GM19324 (cell line): ENCODE results near the gene KNSTRN.

Experiments
- ATAC-seq: cut with Tn5 transposase; IDR thresholded peaks from one replicate; pipeline ENCODE4 v1.9.1; 2021; ENCODE audit warnings: mild to moderate bottlenecking, moderate library complexity; ENCODE audit not compliant: unreplicated experiment, low FRiP score

KNSTRN gene, protein sequence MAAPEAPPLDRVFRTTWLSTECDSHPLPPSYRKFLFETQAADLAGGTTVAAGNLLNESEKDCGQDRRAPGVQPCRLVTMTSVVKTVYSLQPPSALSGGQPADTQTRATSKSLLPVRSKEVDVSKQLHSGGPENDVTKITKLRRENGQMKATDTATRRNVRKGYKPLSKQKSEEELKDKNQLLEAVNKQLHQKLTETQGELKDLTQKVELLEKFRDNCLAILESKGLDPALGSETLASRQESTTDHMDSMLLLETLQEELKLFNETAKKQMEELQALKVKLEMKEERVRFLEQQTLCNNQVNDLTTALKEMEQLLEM

DNA sequence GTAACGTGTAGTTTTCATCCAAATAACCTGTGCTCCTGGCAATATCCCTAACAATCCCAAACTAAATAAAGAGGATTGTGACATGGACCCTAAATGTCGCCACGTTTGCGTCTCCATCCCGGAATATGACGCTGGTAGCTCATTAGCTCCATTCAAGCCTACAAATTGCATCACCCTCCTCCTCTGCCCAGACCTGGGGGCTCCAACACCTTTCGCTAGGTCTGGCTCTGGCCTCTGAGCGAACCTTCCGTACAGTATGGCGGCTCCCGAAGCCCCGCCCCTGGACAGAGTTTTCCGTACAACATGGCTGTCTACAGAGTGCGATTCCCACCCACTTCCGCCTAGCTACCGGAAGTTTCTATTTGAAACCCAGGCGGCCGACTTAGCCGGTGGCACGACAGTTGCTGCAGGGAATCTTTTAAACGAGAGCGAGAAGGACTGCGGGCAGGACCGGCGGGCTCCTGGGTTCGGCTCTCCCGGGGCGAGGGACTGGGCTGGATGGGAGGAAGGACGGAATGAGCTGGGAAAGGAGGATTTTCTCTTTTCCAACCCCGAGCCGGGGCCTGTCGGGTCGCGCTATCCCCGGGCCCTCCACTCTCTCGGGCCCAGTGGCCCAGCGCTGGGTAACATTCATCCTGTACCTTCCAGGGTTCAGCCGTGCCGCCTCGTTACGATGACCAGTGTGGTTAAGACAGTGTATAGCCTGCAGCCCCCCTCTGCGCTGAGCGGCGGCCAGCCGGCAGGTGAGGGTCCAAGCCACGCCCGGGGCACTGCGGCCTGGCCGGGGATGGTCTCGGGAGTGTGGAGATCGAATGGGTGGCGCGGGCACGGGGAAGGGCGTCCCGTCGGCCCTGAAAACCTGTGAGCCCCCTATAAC is at the start of gene KNSTRN:
TSS of gene KNSTRN (plus strand) at position 142 of the 877 bp plus-strand sequence. CDS start at position 257, 115 bp downstream.
- ATAC-seq: peak; percentile 87

DNA sequence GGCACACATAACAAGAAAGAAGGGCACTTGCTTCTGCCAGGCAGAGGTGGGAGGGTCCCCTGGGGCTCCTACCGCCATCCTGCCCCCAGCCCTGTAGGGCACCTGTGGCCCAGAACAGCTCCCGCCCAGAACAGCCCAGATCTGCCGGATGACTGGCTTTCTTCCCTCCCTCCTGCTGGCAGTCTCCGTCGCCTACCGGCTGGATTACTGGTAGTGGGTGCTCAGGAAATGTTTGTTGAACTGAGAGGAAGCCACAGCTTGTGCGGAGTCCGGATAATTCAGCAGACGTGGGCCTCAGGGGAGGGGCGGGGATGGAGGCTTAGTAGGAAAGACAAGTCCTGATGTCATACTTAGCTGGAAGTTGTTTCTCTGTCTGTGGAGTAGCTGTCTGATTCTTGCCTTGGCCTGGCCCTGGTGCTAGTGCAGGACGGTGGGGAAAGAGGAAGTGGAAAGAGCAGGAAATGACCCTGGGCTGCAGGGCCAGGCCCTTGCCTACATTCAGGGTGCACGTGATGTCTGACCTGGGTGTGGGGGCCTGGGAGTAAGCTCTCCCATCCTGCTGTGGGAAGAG is 48.5 kb upstream of the KNSTRN start:
- ATAC-seq: no peak

DNA sequence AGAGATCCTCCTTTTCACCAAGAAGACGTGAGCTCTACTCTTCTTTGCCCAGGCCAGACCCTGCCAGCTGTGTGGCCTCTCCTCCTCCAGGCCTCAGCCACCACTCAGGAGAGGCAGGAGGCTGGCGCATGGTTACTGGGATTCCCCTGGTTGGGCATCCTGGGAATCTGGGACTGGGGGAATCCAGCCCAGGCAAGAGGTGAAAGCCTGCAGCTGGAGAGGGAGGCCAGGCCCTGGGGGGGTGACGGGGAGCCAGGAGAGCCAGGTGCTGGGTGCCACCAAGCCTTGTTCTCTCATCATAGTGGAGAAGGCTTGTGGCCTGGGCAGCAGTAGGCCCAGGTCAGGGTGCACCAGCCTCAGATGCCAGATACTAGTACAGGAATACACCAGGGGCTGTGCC is 48.0 kb upstream of the KNSTRN start:
- ATAC-seq: no peak

DNA sequence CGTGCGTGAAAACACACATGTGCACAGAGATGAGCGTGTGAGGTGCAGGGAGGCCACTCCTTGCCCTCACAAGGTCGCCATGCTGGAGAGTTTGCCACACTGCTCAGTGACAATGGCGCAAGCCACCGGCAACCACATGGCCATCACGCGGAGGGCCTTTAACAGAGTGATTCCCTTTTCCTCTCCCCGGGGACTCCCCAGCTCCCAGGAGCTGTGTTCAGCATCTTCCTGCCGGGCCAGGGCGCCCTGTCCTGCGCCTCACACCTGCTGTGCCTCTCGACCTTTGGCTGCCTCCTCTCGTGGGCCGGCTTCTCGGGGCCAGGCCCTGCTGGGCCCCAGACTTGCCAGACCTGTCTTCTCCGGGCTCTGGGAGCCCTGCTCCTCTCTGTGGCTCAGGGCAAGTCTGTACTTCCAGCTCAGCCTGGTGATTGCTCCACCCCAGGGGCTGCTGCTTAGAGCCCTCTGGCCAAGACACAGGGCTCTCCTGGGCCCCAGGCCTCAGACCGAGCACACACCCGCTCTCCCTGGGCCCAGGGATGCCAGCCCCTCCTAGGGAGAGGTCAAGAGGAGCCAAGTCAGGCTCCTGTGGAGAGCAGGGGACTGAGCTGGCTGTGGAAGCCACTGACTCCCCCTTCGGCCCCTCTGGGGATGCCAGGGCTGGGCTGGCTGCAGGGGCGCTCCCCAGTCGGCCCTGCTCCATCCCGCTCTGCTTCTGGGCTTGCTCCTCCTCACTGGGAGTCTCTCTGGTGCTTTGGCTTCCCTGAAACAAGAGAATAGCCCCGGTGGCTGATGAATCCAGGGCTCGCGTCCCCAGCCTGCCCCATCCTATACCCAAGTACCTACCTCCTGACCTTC is 47.4 kb upstream of the KNSTRN start:
- ATAC-seq: no peak

DNA sequence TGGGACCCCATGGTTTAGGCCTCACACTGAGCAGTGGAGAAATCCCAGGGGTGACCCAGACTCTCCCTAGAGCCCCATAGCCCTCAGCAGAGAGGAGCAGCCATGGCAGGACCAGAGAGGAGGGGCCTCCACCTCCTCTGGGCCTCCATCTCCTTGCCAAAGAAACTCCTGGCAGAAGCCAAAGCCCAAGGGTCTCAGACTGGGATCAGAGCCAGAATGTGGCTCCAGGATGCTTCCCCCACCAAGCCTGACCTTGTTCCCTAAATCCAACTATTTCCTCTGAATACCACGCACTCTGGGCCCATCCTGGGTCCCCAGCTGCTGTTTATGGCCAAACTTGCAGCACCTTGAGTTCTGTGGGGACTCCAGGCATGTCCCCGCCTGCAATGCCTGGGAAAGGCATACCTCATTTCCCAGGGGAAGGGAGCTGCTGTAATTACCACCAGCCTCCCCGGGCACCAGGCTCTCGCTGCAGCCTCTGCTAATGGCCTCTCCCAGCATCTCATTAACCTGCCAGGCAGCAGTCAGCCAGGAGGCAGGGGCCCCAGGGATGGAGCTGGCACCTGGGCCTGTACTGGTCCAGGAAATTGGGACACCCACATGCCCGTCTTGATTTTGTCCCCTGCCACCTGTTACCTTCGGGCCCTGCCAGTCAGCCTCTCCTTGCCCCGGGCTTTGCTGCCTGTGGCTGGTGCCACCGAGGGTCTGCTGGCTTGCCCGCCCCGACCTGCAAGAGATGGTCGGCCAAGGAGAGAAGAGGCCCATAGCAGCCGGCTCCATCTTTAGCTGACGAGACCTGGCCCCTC is 46.4 kb upstream of the KNSTRN start:
- no peak for ATAC-seq

DNA sequence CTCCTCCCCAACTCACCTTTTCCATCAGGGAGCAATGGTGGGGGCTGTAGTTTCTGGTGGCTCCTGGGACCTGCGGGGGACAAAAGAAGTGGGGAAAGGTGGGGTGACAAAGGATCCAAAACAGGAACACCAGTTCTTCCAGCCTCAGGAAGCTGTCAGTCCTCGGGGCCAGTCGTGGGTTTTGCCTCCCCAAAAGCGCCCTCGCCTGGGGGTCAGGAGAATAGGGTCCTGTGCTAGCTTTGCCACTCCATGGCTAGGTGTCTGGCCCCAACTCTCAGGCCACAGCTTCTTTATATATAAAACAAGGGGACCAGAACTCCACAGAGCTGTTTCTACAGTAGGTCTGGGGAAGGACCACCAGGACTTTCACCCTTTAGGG is 45.8 kb upstream of the KNSTRN start:
- no peak for ATAC-seq

DNA sequence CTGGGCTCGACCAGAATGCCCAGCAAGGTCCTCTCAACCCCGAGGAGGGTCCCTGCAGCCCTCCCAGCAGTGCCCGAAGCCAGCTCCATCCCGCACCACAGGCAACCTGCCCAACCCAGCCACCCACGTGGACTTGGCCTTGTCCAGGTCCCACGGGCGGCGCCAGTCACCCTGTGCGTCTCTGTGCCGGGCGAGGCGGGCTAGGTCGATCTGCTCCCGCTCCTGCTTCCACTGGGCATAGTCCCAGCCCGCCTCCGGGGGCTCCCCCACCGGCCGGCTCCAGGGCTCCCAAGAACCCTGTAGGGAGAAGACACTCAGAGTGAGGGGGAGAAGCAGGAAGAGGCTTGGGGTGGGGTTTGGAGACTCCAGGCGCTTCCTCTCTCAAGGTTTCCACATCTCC is 44.9 kb upstream of the KNSTRN start:
- no peak for ATAC-seq

DNA sequence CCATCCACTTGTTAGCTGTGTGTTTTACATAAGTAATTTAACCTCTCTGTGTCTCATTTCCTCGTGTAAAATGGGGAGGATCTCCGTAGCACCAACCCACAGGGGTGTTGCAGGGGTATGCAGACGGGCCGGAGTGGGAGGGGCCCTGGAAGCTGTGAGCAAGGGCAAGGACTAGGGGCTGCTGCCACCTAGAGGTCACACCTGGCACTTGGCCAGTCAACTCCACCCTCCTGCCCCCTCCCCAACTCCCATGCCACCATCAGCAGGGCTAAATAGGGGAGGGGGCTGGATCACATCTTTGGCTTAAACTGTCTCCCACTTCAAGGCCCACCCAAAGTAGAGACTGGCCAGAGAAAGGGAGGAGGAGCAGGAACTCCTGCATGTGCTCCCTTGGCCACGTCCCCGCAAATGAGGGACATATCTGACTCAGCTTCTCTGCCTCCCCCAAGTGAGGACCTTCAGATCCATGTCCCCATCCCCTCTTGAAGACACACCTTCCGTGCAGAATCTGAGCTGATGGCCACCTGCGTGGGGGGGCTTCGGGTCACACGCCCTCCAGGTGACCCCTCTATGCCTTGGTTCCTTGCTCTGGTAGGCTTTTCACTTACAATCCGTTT is 44.4 kb upstream of the KNSTRN start:
- ATAC-seq: no peak

DNA sequence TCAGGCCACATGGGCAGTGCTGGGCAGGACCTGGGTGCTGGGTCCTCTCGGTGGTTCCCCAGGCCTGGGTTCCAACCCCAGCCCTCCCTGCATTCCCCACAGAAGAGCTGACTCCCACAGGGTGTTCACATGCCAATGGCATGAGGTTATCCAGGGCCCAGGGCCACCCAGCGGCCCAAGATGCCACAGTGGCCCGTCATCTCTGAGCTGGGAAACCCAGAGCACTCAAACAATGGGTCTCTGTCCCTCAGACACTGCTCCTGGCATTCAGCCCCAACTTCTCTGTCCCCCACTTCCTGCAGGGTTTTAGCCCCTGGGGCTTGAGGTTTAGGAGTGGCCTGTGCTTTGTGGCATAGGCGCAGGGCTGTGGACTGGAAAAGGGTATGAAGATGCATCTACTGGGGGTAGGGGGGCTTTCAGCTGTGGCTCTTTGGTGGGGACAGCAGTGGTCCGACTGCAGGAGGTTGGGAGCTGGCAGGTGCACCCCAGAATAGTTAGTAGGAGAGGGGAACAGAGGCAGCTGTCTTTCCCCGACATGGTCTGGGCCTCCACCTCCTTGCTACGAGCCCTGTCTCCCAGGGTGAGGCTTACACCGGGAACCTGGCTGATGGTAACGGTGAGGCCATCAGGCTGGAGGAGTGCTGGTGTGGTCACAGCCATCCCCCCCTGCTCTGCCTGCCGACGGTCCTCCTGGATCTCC is 43.5 kb upstream of the KNSTRN start:
- no peak for ATAC-seq

DNA sequence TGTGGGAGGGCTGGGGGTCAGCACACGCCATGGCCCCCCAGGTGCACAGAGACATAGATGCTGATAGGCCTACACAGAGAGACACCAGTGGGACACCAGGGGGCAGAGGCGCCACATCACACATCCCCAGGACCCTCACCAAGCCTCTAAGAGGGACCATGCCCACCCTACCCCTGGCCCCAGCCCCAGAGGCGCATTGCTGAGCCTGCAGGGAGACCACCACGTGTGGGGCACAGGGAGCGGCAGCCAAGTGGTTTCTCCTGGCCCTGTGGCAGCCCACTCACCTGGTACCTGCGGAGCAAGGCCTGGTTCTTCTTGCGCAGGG is 42.9 kb upstream of the KNSTRN start:
- ATAC-seq: no peak

DNA sequence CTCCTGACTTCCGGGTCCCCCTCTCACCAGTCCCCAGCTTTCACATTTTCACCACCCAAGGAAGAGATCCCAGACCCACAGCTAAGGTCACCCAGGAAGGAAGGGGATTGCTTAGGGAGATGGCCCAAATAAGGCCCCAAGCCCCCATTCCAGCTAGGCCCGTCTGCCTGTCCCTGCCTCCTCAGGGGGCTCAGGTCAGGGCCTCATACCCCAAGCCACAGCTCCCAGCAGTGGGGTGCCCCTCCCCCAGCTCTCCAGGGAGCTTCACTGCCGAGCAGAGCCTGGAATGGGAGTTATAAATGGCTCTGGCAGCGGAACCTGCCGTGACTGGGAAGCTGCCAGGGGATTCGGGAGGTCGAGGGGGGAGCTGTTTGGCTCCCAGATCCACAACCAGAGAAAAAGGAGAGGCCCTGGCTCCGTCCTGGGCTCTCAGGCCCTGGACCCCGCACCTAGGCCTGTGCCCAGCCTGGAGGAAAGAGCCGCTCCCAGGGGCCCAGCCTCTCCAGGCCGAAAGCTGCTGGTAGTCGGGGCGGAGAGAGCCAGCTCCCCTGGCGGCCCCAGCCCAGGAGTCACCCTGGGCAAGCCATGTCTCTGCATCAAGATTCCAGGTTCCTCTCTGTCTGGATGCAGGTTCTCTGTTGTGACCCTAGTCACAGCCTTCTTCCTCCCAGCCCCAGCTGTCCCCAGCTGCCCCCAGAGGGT is 42.3 kb upstream of the KNSTRN start:
- no peak for ATAC-seq

DNA sequence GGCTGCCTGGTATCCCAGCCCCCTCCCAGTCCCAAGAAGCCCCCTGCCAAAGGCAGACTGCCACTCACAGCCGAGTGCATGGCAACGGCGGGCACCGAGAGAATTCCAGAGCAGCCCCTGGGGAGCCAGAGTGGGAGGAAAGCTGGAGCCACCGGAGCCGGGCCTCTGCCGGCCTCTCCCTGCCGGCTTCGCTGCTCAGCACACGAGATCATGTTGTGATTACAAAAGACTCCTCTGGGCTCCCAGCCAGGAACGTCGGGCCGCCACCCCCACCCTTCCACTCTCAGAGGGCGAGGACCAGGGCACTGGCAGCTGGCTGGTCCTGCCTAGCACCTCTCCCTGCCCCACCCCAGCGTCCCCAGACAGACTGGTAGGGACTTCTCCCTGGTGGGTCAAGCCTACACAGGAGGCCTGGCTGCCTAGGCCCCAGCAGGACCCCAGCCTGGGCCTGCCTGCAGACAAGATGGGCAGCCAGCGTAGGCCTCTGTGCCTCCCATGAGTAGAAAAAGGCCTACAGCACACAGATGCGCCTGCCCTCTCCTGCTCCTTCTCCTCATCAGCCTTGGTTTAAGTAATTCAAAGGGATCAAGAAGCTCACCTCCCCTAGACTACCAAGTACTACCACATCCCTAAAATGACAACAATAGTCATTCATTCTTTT is 41.7 kb upstream of the KNSTRN start, which contains the start of gene CCDC9B:
TSS of gene CCDC9B (minus strand) at position 200 of the 661 bp plus-strand sequence. CDS start at position 80, 120 bp downstream.
- no peak for ATAC-seq

DNA sequence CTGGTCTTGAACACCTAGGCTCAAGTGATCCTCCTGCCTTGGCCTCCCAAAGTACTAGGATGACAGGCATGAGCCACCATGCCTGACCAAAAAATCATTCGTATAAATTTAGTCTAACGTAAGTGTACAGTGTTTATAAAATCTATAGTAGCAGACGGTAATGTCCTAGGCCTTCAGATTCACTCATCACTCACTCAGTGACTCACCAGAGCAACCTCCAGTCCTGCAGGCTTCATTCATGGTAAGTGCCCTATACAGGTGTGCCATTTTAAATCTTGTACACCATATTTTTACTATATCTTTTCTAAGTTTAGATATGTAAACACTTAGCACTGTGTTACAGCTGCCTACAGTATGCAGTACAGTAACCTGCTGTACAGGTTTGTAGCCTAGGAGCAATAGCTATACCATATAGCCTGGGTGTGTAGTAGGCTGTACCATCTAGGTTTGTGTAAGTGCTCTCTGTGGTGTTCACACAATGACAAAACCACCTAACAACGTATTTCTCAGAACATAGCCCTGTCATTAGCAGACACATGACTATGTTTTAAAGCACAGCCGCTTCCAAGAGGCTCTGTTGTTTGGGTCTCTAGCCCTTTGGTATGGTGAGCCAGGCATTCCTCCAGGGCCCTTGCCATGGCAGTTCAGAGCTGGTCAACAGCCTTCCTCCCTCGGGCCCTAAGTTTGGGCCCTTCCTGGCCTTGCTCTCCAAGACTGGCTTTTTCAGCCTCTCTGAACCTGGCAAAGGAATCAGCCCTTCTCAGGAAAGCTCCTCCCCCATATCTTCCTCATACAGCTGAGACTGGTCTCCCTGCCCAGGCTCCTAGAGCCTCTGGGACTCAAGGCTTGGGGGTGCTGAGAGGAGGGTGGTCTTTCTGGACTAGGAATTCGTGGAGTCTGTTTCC is 39.9 kb upstream of the KNSTRN start:
- ATAC-seq: no peak

DNA sequence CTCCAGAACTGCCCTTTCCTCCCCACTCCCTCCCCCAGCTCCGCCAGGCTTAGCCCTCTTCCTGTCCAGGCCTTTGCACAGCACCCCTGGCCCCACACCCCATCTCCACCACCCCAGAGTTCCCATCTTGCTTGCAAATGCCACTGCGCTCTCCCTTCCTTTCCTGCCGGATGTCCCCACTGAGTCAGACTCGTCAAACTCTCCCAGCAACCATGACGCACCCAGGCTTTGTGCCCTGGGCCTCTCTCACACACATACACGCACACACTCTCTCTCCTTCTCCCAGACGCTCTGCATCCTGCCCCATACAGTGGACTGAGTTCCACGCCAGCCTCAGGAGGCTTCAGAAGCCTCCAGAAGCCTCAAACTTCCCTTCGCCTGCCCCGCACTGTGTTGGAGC is 39.0 kb upstream of the KNSTRN start:
- ATAC-seq: no peak

DNA sequence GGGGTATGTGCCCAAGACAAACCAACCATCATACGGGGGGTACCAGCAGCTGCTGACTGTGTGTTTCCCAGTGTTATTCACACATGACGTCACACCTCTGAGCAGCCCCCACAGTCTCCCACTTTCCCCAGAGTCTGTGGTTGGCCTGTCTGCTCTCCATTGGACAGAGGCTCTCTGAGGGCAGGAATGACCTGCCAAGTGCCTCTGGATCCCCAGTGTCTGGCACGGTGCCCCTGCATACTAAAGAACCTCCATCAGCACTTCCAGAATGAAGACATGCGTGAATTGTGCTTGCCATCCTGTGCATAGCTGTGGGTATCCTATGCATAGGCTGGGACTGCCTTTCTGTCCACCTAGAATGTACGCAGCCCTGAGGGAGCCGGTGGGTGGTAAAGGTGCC is 38.3 kb upstream of the KNSTRN start:
- ATAC-seq: no peak

DNA sequence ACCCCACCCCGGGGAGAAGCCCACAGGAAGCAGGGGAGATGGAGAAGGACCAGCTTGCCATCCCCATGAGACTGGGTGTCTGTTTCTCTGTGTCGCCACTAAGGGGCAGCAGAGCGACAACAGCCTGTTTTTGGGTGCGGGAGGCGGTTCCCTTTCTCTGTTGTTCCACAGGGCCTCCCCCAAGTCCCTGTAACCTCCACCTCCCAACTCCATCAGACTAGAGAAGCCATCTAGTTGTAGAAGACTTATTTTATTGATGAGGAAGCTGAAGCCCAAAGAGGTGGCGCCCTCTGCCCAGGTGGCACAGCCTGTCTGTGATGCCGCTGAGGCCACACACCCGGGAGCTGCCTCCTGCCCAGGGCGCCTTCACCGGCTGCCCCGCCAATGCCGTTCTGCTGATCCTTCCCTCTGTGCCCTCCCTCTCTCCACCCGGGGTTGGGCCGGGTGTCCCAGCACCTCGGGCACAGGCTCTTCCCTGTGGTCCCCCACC is 37.8 kb upstream of the KNSTRN start:
- no peak for ATAC-seq
